GM08714 (cell line): ENCODE data around the gene BHMT2.

Experiments
- H3K4me3 ChIP-seq: fragments of 200-500 bp; sonication (Bioruptor generic); 2 replicates; pipeline ENCODE4 v1.5.1; 2014; ENCODE audit warnings: mild to moderate bottlenecking, low read length, inconsistent platforms
- ZNF274 ChIP-seq: IDR thresholded peaks from 2 replicates; pipeline ENCODE4 v1.6.1; 2012; ENCODE audit warnings: mild to moderate bottlenecking, low read depth, low read length

BHMT2 gene

DNA sequence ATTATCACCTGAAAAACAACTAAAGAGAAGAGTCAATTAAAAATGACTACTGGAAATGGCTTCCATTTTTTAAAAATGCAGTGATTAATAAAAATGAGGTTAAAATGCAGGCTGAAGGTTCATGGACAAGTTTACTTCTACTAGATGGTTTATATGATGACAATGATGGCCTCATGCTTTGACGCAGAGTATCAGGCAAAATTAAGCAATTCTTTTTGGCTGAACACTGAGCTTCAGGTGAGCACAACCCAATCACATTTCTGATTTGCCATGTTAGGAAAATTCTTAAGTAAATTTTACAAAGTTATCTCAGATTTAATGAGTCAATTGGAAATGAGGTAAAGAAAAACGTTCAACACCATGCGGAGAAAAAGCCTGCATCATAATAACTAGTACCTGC lies 22.4 kb upstream of the BHMT2 start:
- no peak for TF ChIP-seq ZNF274
- H3K4me3 ChIP-seq, result no peak overlapping the region

DNA sequence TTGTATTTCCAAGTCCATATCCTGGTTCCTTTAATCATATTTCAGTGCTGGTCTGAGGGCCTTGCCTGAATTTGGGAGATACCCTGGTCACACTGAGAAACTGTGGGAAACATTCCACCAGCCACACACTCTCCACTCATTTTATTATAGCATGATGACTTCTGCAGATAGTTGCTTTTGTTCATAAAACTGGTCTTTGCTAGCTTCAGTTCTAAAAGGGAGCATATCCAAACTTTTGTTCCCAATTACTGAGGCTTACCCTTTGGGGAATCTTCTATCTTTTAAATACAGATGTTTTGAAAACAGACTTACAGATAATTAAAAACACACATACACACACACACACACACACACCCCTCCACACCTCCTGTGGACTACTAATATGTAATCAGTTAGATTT lies 21.1 kb upstream of the BHMT2 start:
- H3K4me3 ChIP-seq, result no peak overlapping the region
- no peak for TF ChIP-seq ZNF274

DNA sequence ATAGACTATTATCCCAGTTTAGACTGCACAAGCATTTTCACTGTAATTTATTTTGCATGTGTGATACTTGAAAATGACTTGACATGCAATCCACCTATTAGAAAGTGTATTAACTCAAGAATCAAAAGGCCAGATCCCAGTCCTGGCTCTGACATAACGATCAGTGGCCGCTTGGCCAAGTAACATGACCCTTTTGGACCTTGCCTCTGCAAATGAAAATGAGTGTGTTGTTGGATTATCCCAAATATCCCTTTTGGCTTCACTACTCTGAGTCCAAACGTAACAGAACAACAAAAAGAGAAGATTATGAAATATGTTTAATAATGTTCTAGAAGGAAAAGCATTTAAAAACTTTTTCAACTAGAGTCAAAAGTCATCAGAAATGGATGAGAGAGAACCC lies 19.1 kb upstream of the BHMT2 start:
- no peak for TF ChIP-seq ZNF274

DNA sequence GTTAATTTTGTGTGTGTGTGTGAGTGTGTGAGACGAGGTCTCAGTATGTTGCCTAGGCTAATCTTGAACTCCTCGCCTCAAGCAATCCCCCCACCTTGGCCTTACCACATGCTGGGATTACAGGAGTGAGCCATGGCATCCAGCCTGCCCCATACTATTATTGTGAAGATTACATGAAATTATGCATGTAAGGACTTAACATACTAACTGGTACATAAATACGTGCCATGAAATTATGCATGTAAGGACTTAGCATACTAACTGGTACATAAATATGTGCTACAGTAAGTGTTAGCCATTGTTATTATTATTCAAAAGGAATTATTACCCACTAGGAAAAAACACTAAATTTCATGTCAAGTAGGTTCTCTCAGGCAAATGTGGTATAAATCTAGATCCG lies 16.2 kb upstream of the BHMT2 start:
- TF ChIP-seq ZNF274, result no peak
- no peak overlapping the region for H3K4me3 ChIP-seq

More for the DNA sequence above, 19.1 kb upstream of the BHMT2 start:
- H3K4me3 ChIP-seq, result no peak overlapping the region

DNA sequence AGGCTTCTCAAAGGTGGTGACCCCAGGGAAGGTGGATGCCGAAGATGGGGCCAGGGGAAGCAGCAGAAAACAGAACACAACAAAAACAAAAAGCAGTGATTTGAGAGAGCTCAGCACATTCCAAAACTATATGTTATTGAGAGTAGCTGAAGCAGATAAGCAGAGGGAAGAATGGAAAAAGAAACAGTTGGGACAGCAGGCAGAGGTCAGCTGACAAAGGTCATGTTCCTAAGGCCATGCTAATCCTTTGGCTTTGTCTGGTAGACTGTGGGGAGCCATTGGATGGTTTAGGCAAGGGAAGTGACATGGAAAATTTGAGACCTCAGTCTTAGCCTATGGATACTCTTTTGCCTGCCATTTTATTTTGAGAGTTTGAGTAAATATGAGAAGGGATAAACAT lies 14.6 kb upstream of the BHMT2 start:
- H3K4me3 ChIP-seq, result no peak overlapping the region
- no peak for TF ChIP-seq ZNF274

DNA sequence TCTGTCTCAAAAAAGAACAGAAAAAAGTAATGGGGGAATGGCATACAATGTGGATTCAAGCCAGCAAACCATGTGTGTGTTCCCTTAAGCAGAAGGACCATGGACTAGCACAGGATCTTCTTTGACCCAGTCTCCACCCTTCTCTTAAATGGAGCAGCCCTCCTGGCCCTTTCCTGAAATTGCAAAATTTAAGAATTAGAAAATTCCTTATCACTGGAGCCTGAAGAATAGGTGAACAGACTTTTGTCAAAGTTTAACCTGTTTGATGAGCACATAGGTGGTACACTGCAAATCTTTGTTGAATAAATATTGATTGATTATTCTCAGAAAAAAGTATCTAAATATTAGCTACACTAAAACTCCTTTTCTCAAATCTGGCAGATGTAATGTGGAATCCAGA lies 12.7 kb upstream of the BHMT2 start:
- H3K4me3 ChIP-seq, result no peak overlapping the region

DNA sequence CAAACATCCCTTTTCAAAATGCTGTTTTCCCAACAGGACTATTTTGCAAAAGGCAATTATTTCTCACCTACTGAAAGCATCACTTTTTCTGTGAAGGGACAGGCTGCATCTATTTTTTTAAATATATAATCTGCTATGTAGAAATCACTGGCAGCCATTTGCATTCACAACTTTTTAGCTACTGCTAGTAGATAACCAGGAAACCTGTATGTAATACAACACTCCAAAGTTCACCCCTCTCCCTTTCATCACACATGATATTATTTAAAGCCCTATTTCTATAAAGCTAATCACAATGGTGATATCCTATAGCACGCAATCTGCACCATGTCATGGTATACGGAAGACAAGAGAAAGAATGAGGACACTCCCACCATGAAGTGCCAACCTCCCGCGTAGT lies 9.9 kb upstream of the BHMT2 start:
- no peak for TF ChIP-seq ZNF274
- no peak overlapping the region for H3K4me3 ChIP-seq

More for the DNA sequence above, 12.7 kb upstream of the BHMT2 start:
- no peak for TF ChIP-seq ZNF274

DNA sequence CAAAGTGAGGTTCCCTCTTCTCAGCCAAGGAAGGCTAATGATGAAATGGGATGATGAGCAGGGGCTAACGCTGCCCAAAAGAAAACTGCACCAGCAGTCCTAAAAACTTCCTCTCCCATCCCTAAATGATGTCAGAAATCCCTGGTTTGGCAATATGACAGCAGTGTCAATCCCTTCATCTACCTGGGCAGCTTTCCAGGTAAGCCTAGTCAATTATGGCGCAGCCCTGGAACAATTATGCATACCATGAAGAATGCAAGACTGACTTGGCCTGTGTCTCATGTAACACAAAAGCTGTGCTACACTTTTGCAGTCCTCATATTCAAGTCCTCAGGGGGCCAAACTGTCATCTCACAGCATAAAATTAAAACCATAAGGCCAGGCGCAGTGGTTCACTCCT lies 7.1 kb upstream of the BHMT2 start:
- no peak overlapping the region for H3K4me3 ChIP-seq

DNA sequence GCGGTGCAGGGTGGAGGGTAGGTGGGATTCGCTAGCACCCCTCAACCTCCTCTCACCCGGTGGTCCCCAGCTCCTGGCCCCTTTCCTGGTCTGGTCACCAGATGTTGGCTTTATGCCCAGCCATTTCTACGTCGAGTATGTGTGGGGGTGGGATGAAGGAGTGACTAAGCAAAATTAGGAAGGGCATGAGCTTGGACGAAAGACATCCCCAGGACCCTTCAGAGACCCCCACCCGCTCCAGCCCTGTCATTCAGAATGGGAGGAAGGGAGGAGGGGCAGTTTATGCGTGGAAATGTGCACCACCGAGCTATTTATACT lies 742 bp downstream of the BHMT2 start:
- TF ChIP-seq ZNF274, result no peak
- no peak overlapping the region for H3K4me3 ChIP-seq

More for the DNA sequence above, 7.1 kb upstream of the BHMT2 start:
- TF ChIP-seq ZNF274, result no peak

DNA sequence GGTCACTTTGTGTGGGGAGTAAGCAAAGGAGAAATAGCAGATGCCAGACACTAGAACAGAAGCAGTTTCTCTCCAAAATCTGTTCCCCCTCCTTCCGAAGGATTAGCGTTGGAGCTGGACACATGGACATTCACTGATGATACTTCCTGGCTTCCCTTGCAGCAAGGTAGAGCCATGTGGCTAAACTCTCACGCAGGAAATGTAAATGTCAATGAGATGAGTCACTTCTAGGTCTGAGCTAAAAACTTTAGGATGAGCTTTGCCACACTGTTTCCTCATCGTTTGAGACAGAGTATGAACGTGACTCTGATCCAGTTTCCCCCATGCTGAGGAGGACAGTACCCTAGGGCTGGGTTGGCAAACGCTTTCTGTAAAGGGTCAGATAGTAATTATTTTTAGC lies 5.1 kb downstream of the BHMT2 start:
- no peak overlapping the region for H3K4me3 ChIP-seq
- no peak for TF ChIP-seq ZNF274

DNA sequence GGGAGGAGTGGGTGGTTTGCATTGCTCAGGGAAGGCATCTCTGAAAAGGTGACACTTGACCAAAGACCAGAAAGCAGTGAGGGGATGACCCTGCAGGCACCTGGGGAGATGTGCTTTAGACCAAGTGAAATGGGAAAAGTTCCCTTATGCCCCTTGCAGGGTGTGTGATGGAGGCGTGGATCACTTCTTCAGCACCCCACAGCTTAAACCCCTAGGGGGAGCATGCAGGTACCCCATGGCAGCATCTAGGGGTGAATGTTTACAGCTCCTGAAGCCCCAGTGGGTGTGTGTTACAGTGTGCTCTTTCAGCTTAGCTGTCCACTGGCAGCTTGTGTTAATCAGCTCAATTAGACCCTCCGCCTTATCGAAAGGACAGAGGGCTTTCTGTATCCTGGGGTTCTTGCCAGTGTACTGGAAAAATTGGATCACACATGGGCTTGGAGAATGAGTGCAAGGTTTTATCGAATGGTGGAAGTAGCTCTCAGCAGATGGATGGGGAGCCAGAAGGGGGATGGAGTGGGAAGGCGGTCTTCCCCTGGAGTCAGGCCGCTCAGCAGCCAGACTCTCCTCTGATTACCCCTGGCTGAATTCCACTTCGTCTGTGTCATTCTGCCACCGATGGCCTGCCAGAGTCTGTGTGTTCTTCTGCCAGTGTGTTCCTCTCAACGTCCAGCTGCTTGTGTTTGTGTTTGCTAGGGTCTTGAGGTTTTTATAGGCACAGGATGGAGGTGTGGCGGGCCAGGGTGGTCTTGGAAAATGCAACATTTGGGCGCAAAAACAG lies 6.3 kb downstream of the BHMT2 start:
- TF ChIP-seq ZNF274, result no peak
- H3K4me3 ChIP-seq, result no peak overlapping the region

DNA sequence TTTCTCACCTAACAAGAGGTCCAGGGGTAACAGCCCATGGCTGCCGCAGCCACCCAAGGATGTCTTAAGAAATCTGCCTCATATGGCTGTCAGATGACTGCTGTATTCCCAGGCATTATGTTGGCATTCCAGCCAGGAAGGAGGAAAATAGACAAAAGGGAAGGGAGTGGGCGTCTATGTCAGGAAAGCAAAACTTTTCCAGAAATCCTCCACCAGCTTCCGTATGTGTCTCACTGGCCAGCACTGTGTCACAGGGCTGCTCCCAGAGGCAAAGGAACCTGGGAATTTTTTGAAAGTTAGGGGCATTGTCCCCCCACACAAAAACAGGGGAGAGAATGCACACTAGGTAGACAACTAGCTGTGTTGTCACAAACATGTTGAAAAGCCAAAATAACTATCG lies 7.3 kb downstream of the BHMT2 start:
- TF ChIP-seq ZNF274, result no peak

DNA sequence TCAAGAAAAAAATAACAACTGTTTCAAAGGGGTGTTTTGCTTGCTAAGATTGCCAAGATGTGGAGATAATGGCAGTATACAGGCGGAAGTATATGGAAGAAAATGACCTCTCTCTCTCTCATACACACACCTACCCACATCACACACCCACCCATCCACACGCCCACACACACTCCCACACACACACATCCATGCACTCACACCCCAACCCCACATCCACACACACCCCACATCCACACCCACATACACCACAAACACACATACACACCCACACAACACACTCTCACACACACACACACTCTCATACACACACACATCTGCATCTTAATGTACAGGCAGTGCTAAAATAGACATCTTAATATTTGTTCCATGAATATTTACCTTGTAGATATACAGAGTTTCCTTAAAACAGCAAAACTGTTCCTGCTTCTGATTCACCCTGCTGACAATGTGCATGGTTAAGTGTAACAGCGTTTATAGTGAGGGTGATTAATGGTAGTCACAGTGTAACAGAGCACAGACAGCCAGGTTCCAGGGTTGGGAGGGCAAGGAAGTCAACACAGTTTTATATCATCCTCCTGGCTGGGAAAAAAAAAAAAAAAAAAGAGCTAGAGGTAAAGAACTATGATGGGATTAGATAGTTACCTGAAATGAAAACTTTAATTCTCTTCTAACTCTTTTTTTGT lies 8.3 kb downstream of the BHMT2 start:
- H3K4me3 ChIP-seq, result no peak overlapping the region

More for the DNA sequence above, 7.3 kb downstream of the BHMT2 start:
- H3K4me3 ChIP-seq, result no peak overlapping the region

DNA sequence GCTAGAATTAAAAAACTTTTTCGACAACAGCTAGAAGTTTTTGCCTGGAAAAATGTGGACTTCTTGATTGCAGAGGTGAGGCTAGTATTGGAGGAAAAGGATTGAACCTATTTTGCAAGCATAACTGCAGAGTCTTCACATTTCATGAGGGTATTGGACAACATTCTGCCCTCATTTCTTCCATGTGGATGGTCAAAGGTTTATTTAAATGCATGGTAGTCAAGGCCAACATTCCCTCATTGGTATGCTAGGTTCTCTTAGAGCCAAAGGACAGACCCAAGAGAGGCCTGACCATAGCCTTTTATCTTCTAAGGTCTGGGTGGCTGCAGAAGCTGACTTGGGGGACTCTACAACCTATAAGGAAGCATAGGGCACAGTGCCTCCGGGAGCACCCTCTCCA lies 11.2 kb downstream of the BHMT2 start:
- no peak overlapping the region for H3K4me3 ChIP-seq
- TF ChIP-seq ZNF274, result no peak

More for the DNA sequence above, 8.3 kb downstream of the BHMT2 start:
- TF ChIP-seq ZNF274, result no peak

DNA sequence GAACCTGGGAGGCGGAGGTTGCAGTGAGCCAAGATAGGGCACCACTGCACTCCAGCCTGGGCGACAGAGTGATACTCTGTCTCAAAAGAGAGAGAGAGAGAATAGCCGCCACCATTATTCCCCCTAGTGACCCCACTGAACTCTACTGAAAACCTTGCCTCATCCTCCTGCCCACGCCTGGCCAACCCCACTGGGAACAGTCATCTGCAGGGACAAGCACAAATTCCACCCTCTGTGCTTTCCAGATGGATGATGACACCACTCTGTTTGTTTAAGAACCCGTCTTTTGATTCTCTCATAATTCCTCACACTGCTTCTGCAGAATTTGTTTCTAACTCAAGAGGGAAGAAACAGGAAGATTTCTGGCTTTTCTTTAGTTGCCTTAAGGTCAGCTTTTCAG lies 12.2 kb downstream of the BHMT2 start:
- no peak for TF ChIP-seq ZNF274
- no peak overlapping the region for H3K4me3 ChIP-seq

DNA sequence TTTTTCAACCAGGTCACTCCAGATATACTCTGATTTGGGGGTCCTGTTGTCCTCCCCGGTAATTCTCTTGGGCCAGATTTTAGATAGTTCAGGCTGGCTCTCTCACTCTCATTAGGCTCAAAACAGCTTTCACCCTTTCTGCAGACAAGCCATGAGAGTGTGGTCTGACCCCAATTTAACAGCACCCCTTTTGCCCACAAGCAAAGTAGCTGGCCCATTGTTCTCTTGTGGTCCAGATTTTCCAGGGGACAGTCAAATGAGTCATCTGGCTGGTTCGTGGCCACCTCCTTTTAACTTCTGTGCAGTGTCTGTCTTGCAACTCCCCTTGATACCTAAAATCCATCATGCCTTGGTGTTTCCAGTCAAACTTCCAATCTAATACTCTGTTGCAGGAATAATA lies 16.5 kb downstream of the BHMT2 start:
- no peak for TF ChIP-seq ZNF274
- H3K4me3 ChIP-seq, result no peak overlapping the region

DNA sequence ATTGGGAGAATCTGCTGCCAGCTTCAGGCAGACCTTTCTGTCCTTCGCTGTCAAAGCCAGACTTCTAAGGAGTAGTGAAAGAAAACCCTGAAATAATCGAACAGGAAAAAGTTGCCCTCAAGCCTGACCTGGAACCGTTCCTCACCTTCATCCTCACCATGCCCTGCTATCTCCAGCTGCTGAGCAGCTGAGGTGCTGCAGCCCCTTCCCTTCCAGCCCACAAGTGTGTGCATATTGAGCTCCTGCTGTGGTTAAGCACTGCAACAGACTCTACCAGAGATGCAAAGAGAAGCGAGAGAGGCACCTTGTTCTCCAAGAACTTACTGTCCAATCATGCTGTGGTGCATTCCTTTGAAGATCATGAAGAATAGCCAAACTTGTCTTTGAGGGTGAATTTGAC lies 18.9 kb downstream of the BHMT2 start:
- TF ChIP-seq ZNF274, result no peak
- no peak overlapping the region for H3K4me3 ChIP-seq
